SK-N-SH treated with all-trans-retinoic acid at 6 μM for 48 hours (cell line): ENCODE results near the gene CUEDC1.

Experiments
- ARNTL ChIP-seq: fragments of 450-650 bp; formaldehyde crosslinking; IDR thresholded peaks from 2 replicates; pipeline ENCODE4 v1.5.0; 2020; ENCODE audit warnings: low read depth, mild to moderate bottlenecking, moderate library complexity, borderline replicate concordance
- ISL1 ChIP-seq: fragments of 250-450 bp; sonication (Bioruptor Pico); IDR thresholded peaks from 2 replicates; pipeline ENCODE4 v2.1.2; 2022; ENCODE audit warnings: mild to moderate bottlenecking, moderate library complexity
- TF ChIP-seq, protein P1 (sequence below): fragments of 250-450 bp; sonication (Bioruptor Pico); IDR thresholded peaks from 2 replicates; pipeline ENCODE4 v1.5.1; 2020; ENCODE audit warnings: low read depth, mild to moderate bottlenecking, moderate library complexity

GRCh38 chr17:57892820-57893595, 62.2 kb downstream of the CUEDC1 start:
- TF ChIP-seq, protein P1, sequence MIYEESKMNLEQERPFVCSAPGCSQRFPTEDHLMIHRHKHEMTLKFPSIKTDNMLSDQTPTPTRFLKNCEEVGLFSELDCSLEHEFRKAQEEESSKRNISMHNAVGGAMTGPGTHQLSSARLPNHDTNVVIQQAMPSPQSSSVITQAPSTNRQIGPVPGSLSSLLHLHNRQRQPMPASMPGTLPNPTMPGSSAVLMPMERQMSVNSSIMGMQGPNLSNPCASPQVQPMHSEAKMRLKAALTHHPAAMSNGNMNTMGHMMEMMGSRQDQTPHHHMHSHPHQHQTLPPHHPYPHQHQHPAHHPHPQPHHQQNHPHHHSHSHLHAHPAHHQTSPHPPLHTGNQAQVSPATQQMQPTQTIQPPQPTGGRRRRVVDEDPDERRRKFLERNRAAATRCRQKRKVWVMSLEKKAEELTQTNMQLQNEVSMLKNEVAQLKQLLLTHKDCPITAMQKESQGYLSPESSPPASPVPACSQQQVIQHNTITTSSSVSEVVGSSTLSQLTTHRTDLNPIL (CRISPR knock-in tag), result no peak
- TF ChIP-seq ARNTL, result no peak
- TF ChIP-seq ISL1 (CRISPR knock-in tag), result no peak
